PFSK-1 (cell line): ENCODE data around the gene FJX1.

ENCODE experiments used
- FOXP2 ChIP-seq: optimal IDR thresholded peaks from 2 replicates; pipeline ENCODE3; 2011; ENCODE audit warnings: borderline replicate concordance, control low read depth, inconsistent platforms; ENCODE audit not compliant: insufficient read depth; ENCODE audit errors: extremely low read length, extremely low read depth
- POLR2AphosphoS5 ChIP-seq: IDR thresholded peaks from 2 replicates; pipeline ENCODE4 v1.6.1; 2012; ENCODE audit warnings: low read depth, mild to moderate bottlenecking, control low read depth, low read length, moderate library complexity
- SIN3A ChIP-seq: IDR thresholded peaks from 2 replicates; pipeline ENCODE4 v1.6.1; 2012; ENCODE audit warnings: mild to moderate bottlenecking, low read length, moderate library complexity, borderline replicate concordance; ENCODE audit not compliant: insufficient read depth
- TAF1 ChIP-seq: IDR thresholded peaks from 2 replicates; pipeline ENCODE4 v1.6.1; 2012; ENCODE audit warnings: low read length, control low read depth, borderline replicate concordance; ENCODE audit not compliant: insufficient read depth
- TF ChIP-seq, protein P1 (sequence below), 2 experiments: IDR thresholded peaks; 2 replicates each; pipeline versions ENCODE4 v1.6.1 to v1.8.0; 2011 to 2012; ENCODE audit warnings: low read depth in 2 of 2, low read length in 2 of 2, control low read depth in 1 of 2, inconsistent platforms in 1 of 2, mild to moderate bottlenecking in 1 of 2, moderate library complexity in 1 of 2; ENCODE audit not compliant: insufficient read depth in 1 of 2

FJX1 gene

GRCh38 chr11:35593143-35593542 is 25.1 kb upstream of the FJX1 start:
- TF ChIP-seq SIN3A: no peak
- TF ChIP-seq TAF1: no peak
- TF ChIP-seq, protein P1, sequence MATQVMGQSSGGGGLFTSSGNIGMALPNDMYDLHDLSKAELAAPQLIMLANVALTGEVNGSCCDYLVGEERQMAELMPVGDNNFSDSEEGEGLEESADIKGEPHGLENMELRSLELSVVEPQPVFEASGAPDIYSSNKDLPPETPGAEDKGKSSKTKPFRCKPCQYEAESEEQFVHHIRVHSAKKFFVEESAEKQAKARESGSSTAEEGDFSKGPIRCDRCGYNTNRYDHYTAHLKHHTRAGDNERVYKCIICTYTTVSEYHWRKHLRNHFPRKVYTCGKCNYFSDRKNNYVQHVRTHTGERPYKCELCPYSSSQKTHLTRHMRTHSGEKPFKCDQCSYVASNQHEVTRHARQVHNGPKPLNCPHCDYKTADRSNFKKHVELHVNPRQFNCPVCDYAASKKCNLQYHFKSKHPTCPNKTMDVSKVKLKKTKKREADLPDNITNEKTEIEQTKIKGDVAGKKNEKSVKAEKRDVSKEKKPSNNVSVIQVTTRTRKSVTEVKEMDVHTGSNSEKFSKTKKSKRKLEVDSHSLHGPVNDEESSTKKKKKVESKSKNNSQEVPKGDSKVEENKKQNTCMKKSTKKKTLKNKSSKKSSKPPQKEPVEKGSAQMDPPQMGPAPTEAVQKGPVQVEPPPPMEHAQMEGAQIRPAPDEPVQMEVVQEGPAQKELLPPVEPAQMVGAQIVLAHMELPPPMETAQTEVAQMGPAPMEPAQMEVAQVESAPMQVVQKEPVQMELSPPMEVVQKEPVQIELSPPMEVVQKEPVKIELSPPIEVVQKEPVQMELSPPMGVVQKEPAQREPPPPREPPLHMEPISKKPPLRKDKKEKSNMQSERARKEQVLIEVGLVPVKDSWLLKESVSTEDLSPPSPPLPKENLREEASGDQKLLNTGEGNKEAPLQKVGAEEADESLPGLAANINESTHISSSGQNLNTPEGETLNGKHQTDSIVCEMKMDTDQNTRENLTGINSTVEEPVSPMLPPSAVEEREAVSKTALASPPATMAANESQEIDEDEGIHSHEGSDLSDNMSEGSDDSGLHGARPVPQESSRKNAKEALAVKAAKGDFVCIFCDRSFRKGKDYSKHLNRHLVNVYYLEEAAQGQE (IDR thresholded peaks at IDR 0.05; ENCODE audit: insufficient read depth in 1 of 2, low read depth in 2 of 2, low read length in 2 of 2): no peak
- no peak for TF ChIP-seq FOXP2
- TF ChIP-seq POLR2AphosphoS5: no peak

- TF ChIP-seq POLR2AphosphoS5: no peak
- no peak for TF ChIP-seq TAF1
- TF ChIP-seq SIN3A: no peak
- no peak for TF ChIP-seq FOXP2
- TF ChIP-seq, protein P1 (IDR thresholded peaks at IDR 0.05; ENCODE audit: insufficient read depth in 1 of 2, low read depth in 2 of 2, low read length in 2 of 2): no peak
Measured at GRCh38 chr11:35594680-35595079, 23.6 kb upstream of the FJX1 start.

- no peak for TF ChIP-seq TAF1
- TF ChIP-seq POLR2AphosphoS5: no peak
- no peak for TF ChIP-seq SIN3A
- TF ChIP-seq, protein P1 (IDR thresholded peaks at IDR 0.05; ENCODE audit: insufficient read depth in 1 of 2, low read depth in 2 of 2, low read length in 2 of 2): no peak
- TF ChIP-seq FOXP2: no peak
Measured at GRCh38 chr11:35598254-35599125, 19.8 kb upstream of the FJX1 start.

DNA sequence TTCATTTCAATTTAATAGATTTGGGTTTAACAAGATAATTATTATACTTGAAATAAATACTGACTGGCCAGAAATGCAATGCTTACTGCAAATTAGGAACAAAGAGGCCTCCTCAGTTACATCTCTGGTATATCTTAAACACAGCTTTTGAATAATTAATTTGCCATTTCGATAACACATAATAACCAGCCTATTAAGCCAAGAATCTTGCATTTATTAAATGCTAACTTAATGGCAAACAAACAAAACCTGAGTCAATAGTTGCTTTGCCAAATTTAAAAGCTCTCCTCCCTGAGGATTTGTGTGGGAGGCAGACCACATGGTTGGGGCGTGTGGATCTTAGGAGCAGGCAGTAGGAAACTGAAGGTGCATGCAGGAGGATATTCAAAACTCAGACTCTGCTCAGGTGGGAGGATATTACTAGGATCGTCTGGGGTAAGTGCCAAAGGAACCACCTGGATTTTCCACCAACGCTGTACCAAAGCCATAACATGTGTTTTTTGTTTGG is 17.9 kb upstream of the FJX1 start:
- TF ChIP-seq SIN3A (no peak), FOXP2 (no peak), POLR2AphosphoS5 (no peak), TAF1 (no peak)
- TF ChIP-seq, protein P1 (IDR thresholded peaks at IDR 0.05; ENCODE audit: insufficient read depth in 1 of 2, low read depth in 2 of 2, low read length in 2 of 2): no peak
